Hepatocyte (in vitro differentiated cells): Measurements from ENCODE around the gene TWSG1. TPM values are rescaled to one million over a fixed set of nuclear protein-coding genes. Genes with fewer than 3 reads are reported as not detected.

Experiments
- DNase-seq: peaks from one replicate; pipeline ENCODE4 v3.0.0-alpha.2; 2016; ENCODE audit warnings: low spot score
- H2AFZ ChIP-seq: fragments of 200-600 bp; sonication (generic); 2 replicates; pipeline ENCODE4 v1.6.0; 2016; ENCODE audit warnings: antibody characterized with exemption, mild to moderate bottlenecking
- H3K27ac ChIP-seq: fragments of 200-600 bp; sonication (generic); 2 replicates; pipeline ENCODE4 v1.5.1; 2016; ENCODE audit warnings: mild to moderate bottlenecking
- H3K27me3 ChIP-seq: fragments of 200-600 bp; sonication (generic); 2 replicates; pipeline ENCODE4 v1.6.1; 2016
- H3K36me3 ChIP-seq: fragments of 200-600 bp; sonication (generic); replicated peaks from 2 replicates; pipeline ENCODE4 v1.5.1; 2016; ENCODE audit warnings: low read depth; ENCODE audit not compliant: insufficient read depth
- H3K4me1 ChIP-seq: fragments of 200-600 bp; sonication (generic); 2 replicates; pipeline ENCODE4 v1.5.1; 2016; ENCODE audit warnings: mild to moderate bottlenecking, moderate library complexity; ENCODE audit not compliant: insufficient read depth
- H3K4me2 ChIP-seq: fragments of 200-600 bp; sonication (generic); 2 replicates; pipeline ENCODE4 v1.6.0; 2016
- H3K4me3 ChIP-seq: fragments of 200-600 bp; sonication (generic); 2 replicates; pipeline ENCODE4 v1.5.1; 2016; ENCODE audit warnings: mild to moderate bottlenecking
- H3K79me2 ChIP-seq: fragments of 200-600 bp; sonication (generic); 2 replicates; pipeline ENCODE4 v1.6.0; 2017; ENCODE audit warnings: mild to moderate bottlenecking
- H3K9me2 ChIP-seq: fragments of 200-600 bp; sonication (generic); replicated peaks from 2 replicates; pipeline ENCODE4 v1.6.0; 2017; ENCODE audit warnings: mild to moderate bottlenecking; ENCODE audit not compliant: insufficient read depth
- H3K9me3 ChIP-seq: fragments of 200-600 bp; sonication (generic); 2 replicates; pipeline ENCODE4 v1.5.1; 2016; ENCODE audit warnings: low read depth, mild to moderate bottlenecking
- H4K20me1 ChIP-seq: fragments of 200-600 bp; sonication (generic); 2 replicates; pipeline ENCODE4 v1.6.0; 2016; ENCODE audit warnings: mild to moderate bottlenecking; ENCODE audit not compliant: insufficient read depth, poor library complexity, severe bottlenecking
- EZH2 ChIP-seq: fragments of 200-600 bp; sonication (generic); IDR thresholded peaks from 2 replicates; pipeline ENCODE4 v1.6.1; 2016; ENCODE audit warnings: antibody characterized with exemption, mild to moderate bottlenecking, borderline replicate concordance
- EZH2phosphoT487 ChIP-seq: fragments of 200-600 bp; sonication (generic); IDR thresholded peaks from one replicate; pipeline ENCODE4 v1.6.1; 2018; ENCODE audit warnings: antibody characterized with exemption, mild to moderate bottlenecking, low read depth, moderate library complexity; ENCODE audit not compliant: unreplicated experiment, severe bottlenecking
- WGBS: methylation state at CpG from one replicate; pipeline ENCODE4 v1.1.6; 2016; ENCODE audit warnings: low lambda C conversion rate; ENCODE audit errors: missing lambda C conversion rate; 5-methylcytosine and 5-hydroxymethylcytosine counted together
- polyA plus RNA-seq: library from polyadenylated mRNA; unstranded; fragments of >200 nt; fragmentation: Nextera tagmentation; extraction: Ambion mirVana; gene quantifications from 2 replicates; pipeline ENCODE4 v1.2.1, GENCODE V29; 2016
- total RNA-seq: library from RNA; depleted of rRNA; stranded (reverse); fragments of >200 nt; gene quantifications from 2 replicates; pipeline ENCODE4 v1.2.3, GENCODE V29; 2014
- TF ChIP-seq, protein P1 (sequence below): fragments of 200-600 bp; sonication (generic); IDR thresholded peaks from 2 replicates; pipeline ENCODE4 v1.5.1; 2016; ENCODE audit warnings: antibody characterized with exemption, mild to moderate bottlenecking; ENCODE audit not compliant: poor library complexity

The TWSG1 gene
- total and polyA plus RNA-seq, 2 experiments from 2014 or later = 36.7 to 61.4 TPM

- no peak for DNase-seq
- no peaks in the 10 kb centered on the region for H3K79me2 ChIP-seq
Observed at GRCh38 chr18:9289698-9290097, 44.9 kb upstream of the TWSG1 start.

GRCh38 chr18:9290156-9290555 is 44.4 kb upstream of the TWSG1 start:
- no peaks in the 10 kb centered on the region for H3K79me2 ChIP-seq
- no peaks in the 10 kb centered on the region for H3K9me3 ChIP-seq
- no peak overlapping the region for H3K27ac ChIP-seq
- no peak overlapping the region for H3K4me2 ChIP-seq
- no peak overlapping the region for H3K4me3 ChIP-seq
- no peaks in the 10 kb centered on the region for H3K36me3 ChIP-seq
- H2AFZ ChIP-seq = no peak overlapping the region
- no peaks in the 10 kb centered on the region for H4K20me1 ChIP-seq
- TF ChIP-seq EZH2 (no peak), EZH2phosphoT487 (no peak)
- TF ChIP-seq, protein P1, sequence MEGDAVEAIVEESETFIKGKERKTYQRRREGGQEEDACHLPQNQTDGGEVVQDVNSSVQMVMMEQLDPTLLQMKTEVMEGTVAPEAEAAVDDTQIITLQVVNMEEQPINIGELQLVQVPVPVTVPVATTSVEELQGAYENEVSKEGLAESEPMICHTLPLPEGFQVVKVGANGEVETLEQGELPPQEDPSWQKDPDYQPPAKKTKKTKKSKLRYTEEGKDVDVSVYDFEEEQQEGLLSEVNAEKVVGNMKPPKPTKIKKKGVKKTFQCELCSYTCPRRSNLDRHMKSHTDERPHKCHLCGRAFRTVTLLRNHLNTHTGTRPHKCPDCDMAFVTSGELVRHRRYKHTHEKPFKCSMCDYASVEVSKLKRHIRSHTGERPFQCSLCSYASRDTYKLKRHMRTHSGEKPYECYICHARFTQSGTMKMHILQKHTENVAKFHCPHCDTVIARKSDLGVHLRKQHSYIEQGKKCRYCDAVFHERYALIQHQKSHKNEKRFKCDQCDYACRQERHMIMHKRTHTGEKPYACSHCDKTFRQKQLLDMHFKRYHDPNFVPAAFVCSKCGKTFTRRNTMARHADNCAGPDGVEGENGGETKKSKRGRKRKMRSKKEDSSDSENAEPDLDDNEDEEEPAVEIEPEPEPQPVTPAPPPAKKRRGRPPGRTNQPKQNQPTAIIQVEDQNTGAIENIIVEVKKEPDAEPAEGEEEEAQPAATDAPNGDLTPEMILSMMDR = no peak
- no peaks in the 10 kb centered on the region for H3K4me1 ChIP-seq
- H3K9me2 ChIP-seq = no peaks in the 10 kb centered on the region
- H3K27me3 ChIP-seq = no peaks in the 10 kb centered on the region
- no peak for DNase-seq

More at GRCh38 chr18:9289698-9290097, 44.9 kb upstream of the TWSG1 start:
- Histone ChIP-seq H4K20me1 (no peaks in the 10 kb centered on the region), H2AFZ (no peak overlapping the region), H3K27me3 (no peaks in the 10 kb centered on the region), H3K36me3 (no peaks in the 10 kb centered on the region), H3K4me3 (no peak overlapping the region), H3K27ac (no peak overlapping the region), H3K9me2 (no peaks in the 10 kb centered on the region), H3K4me1 (no peaks in the 10 kb centered on the region), H3K9me3 (no peaks in the 10 kb centered on the region), H3K4me2 (no peak overlapping the region)
- TF ChIP-seq EZH2 = no peak
- TF ChIP-seq, protein P1 = no peak
- no peak for TF ChIP-seq EZH2phosphoT487

DNA sequence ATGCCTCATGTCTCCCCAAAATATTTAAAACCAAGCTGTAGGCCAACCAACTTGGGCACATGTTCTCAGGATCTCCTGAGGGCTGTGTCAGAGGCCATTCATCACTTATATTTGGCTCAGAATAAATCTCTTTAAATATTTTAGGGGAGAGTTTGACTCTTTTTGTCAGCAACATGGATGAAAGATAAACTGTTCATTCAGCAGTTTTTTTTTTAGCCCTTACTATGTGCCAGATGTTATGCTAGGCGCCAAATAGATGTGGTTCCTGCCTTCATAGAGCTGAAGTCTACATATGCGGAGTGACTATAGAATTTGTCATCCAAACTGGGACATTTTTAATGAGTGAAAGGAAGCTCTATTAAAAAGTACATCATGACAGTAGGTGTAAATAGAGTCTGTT is 42.5 kb upstream of the TWSG1 start:
- no peak overlapping the region for H3K4me3 ChIP-seq
- WGBS = 95% methylated on average over 2 of the region's 2 CpGs
- H3K27me3 ChIP-seq = no peaks in the 10 kb centered on the region
- TF ChIP-seq EZH2phosphoT487 (no peak), EZH2 (no peak)
- TF ChIP-seq, protein P1 = no peak
- H3K4me1 ChIP-seq = no peaks in the 10 kb centered on the region
- no peak overlapping the region for H3K4me2 ChIP-seq
- H4K20me1 ChIP-seq = no peaks in the 10 kb centered on the region
- H2AFZ ChIP-seq = no peak overlapping the region
- no peaks in the 10 kb centered on the region for H3K9me2 ChIP-seq
- no peak for DNase-seq
- no peaks in the 10 kb centered on the region for H3K79me2 ChIP-seq
- H3K9me3 ChIP-seq = no peaks in the 10 kb centered on the region
- no peak overlapping the region for H3K27ac ChIP-seq
- H3K36me3 ChIP-seq = no peaks in the 10 kb centered on the region

DNA sequence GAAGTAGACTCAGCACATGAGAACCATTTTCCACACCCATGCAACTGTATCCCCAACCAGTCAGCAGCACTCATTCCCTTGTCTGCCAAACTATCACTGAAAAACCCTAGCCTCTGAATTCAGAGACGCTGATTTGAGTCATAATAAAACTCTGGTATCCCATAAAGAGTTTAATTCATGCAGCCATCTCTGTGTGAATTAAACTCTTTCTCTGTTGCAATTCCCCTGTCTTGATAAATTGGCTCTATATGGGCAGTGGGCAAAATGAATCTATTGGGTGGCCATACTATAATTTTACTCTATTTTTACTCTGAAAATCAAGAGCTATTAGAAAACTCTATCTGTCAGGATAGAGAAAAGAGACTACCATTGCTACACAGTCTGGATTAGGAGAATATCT is 40.6 kb upstream of the TWSG1 start:
- Histone ChIP-seq H3K4me2 (no peak overlapping the region), H3K4me3 (no peak overlapping the region), H3K4me1 (no peaks in the 10 kb centered on the region), H3K79me2 (no peaks in the 10 kb centered on the region), H3K9me2 (no peaks in the 10 kb centered on the region), H3K9me3 (no peaks in the 10 kb centered on the region), H3K27ac (no peak overlapping the region), H3K36me3 (no peaks in the 10 kb centered on the region), H3K27me3 (no peaks in the 10 kb centered on the region), H2AFZ (no peak overlapping the region), H4K20me1 (no peaks in the 10 kb centered on the region)
- TF ChIP-seq, protein P1 = no peak
- TF ChIP-seq EZH2phosphoT487 (no peak), EZH2 (no peak)
- 85% methylated on average over 1 of the region's 1 CpG for WGBS
- no peak for DNase-seq
